NOMO-1 treated with dmso at 0.1 percent for 144 hours (cell line): Measurements from ENCODE around the gene NEAT1.

Experiments
- DNase-seq: peaks from one replicate; lab custom pipeline; 2025; ENCODE audit not compliant: unreplicated experiment; lab: John Stamatoyannopoulos, UW

The NEAT1 gene

DNA sequence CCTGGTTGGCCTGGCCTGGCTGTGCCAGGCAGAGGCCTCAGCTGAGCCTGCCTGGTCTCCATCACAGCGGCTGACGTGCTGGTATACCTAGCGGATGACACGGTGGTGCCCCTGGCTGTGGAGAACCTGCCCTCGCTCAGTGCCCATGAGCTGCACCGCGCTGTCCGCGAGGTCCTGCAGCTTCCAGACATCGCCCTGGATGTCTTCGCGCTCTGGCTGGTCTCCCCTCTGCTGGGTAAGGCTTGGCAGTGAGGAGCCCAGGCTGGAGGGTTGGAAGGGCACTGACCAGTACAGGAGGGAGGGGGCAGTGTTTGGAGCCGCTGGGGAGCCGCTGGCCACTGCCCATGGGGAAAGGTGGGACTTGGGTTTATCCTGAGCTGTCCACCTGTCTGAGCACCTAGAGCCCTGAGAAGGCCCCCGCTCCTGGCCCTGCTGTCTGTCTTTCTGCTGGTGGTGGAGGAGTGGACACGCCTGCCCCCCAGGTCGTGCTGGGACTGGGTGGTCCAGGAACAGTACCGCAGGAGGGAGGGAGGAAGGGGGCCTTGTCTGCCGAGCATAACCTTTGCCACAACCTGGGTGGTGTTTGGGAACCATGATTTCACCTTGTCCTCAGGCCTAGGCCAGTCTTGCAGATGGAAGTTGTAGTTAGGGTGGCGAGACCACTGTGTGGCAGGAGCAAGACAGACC lies 33.2 kb upstream of the NEAT1 start:
- no peak for DNase-seq

DNA sequence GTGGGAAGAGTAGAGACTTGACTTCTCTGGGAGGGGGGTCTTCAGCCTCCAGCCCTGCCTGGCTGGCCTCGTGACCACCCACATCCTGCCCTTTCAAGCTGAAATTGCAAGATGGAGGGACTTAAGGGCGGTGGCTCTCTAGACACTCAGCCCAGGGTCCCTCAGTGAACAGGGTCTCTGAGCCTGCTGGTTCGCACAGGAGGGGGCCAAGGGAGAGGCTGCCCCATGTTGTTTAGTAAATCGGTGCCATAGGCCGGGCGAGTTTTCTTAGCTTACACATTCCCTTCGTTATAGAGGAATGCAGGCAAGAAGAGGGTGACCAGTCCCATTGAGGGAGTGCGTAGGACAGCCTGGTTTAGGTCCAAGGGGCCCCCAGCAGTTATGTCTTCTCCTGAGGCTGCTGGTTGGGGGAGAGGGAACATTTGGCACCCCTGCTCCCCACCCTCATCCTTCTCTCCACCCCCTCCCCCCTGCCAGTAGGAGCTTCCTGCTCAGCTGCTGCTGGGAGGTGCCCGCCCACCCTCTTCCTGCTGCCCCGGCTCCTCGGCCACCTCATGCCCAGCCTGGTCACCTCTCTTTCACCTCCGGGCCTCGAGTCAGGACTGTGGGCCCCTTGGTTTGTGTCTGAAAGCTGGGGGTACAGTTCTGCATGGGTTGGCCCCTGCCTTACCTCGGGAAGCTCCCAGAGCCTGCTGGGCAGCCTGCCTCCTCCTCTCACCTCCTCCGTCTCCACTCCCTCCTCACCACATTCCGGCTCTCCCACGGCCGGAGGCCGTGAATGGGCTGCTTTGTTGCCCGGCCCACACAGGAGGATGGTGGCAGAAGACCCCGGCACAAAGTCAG lies 32.3 kb upstream of the NEAT1 start:
- DNase-seq = no peak

- DNase-seq = no peak
These were observed 31.6 kb upstream of the NEAT1 start for GRCh38 chr11:65390996-65391395.

DNA sequence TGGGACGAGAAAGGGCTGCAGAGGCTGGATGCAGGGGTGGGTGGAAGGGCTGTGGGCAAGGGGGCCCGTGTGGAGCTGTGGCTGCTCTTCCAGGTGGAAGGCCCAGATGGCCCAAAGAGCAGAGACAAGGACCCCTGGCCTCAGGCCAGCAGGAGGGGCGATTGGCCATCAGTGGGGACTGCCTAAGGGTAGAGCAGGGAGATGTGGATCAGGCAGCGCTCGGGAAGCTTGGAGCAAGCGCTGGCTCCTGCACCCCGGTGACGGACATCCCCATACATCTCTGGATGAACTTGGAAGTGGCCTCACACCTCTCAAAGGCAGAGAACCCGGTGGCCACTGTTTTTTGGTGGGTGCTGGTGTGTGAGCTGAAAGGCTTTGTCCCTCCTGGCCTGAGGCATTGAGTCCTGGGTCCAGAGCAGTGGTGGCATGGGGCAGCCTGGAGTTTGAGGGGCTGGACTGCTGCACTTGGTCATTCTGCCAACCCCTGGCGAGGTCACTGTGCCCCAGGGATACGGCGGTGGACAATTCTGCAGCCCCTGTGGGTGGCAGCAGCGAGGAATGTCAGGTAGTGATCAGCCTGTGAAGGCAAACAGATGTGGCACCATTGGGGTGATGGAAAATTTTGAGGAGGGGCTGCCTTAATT lies 30.3 kb upstream of the NEAT1 start:
- no peak for DNase-seq

DNA sequence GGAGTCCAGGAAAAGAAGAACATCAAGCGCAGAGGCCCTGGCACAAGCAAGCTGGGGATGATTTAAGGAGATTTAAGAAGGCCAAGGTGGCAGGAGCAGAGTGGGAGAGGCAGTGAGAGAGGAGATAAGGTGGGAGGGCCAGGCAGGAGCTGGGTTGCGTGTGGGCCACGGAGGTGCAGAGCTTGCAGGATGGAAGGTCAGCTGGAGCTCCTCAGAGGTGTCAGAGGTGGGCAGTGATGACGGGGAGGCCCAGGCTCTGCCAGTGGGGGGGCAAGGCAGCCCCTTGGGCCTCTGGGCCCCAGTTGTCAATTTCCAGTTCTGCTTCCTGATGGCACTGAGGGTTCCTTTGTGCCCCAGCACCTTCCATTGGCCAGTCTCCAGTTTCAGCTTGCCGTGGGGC lies 29.7 kb upstream of the NEAT1 start:
- DNase-seq = no peak

DNA sequence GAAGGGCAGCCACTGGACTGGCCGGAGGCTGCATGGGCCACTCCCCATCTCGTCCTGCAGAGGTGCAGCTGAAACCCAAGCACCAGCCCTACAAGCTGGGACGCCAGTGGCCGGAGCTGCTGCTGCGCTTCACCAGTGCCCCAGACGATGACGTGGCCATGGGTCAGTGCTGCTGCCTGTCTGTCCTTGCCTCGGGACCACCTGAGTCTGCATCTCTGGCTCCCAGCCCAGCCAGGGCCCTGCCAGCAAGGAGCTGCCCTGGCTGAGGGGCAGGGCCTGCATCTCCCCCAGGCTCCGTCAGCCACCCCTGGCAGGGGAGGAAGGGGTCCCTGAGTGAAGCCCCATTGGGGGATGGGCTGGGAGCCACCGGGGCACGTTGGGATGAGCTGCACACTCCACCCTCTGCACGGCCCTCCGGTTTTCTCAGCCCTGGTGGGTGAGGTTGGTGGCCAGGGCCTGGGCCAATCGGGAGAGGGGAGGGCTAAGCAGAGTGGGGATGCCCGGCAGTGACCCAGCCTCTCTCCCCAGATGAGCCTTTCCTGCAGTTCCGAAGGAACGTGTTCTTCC lies 29.0 kb upstream of the NEAT1 start:
- DNase-seq = no peak

DNA sequence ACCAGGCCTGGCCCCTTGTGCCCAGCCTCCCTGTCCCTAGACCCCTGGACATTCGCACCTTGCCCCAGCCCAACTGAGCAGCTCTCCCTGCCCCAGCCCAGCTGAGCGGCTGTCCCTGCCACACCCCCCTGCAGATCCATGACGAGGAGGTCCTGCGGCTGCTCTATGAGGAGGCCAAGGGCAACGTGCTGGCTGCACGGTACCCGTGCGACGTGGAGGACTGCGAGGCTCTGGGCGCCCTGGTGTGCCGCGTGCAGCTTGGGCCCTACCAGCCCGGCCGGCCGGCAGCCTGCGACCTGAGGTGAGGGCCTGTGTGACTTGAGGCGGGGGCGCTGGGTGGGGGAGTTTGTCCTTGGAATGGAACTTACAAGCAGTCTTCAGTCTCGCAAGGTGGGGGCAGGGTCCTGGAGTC lies 28.5 kb upstream of the NEAT1 start:
- no peak for DNase-seq

- no peak for DNase-seq
These were observed 26.6 kb upstream of the NEAT1 start for GRCh38 chr11:65395961-65396530.

DNA sequence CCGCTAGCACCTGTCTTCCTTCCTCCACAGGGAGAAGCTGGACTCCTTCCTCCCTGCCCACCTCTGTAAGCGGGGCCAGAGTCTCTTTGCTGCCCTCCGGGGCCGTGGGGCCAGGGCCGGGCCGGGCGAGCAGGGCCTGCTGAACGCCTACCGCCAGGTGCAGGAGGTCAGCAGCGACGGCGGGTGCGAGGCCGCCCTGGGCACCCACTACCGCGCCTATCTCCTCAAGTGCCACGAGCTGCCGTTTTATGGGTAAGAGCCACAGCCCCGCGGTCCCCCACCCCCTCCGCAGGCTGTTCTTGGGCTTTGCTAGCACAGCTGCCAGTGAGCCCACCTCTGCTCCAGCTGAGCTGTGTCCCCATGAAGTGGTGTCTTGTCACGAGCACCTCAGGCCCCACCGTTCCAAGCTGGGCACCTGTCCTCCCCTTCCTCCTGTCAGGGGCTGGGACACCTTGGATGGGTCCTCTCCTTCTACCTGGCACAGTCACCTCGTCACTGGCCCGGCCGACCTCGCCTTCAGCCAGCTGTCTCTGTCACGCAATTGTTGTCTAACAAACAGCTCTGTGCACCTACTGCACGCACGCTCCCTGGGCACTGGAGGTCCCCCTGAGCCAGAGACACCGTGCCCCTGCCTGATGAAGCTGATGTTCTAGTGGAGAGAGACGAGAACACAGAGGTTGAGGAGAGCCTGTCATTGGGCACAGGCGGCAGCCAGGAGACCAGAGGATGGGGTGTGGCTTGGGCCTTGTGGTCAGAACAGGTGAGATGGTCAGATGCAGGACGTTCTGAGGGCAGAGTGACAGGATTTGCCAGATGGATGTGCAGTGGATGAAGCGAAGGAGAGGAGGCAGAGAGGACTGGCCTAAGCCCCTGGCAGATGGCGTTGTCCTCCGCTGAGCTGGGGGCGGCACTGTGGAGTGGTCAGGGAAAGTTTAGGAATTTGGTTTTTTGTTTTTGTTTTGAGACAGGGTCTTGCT lies 25.5 kb upstream of the NEAT1 start:
- no peak for DNase-seq

GRCh38 chr11:65398362-65398910 lies 24.2 kb upstream of the NEAT1 start:
- DNase-seq = no peak

DNA sequence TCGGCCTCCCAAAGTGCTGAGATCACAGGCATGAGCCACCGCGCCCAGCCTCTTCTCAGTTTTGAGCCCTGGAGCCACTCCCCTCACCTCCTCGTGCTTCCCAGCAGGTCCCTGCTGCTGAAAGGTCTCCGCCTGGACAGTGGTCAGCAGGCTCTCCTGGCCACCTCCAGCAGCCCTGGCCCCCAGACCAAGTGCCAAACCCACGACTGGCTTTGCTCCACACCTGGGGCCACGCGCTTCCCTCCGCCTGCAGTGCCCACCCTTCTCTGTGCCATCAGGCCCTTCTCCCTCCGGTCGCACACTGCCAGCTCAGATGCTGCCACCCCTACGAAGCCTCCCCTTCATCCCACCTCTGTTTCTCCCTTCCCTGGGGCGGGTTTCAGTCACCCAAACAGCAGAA lies 23.3 kb upstream of the NEAT1 start:
- DNase-seq = no peak

- DNase-seq = no peak
These were observed 22.8 kb upstream of the NEAT1 start for GRCh38 chr11:65399845-65400244.

- DNase-seq = no peak
These were observed 22.1 kb upstream of the NEAT1 start for GRCh38 chr11:65400307-65401072.

GRCh38 chr11:65401073-65401802 lies 21.4 kb upstream of the NEAT1 start:
- no peak for DNase-seq

- DNase-seq = no peak
These were observed 20.8 kb upstream of the NEAT1 start for GRCh38 chr11:65401803-65402248.

GRCh38 chr11:65402790-65403189 lies 19.8 kb upstream of the NEAT1 start:
- no peak for DNase-seq

DNA sequence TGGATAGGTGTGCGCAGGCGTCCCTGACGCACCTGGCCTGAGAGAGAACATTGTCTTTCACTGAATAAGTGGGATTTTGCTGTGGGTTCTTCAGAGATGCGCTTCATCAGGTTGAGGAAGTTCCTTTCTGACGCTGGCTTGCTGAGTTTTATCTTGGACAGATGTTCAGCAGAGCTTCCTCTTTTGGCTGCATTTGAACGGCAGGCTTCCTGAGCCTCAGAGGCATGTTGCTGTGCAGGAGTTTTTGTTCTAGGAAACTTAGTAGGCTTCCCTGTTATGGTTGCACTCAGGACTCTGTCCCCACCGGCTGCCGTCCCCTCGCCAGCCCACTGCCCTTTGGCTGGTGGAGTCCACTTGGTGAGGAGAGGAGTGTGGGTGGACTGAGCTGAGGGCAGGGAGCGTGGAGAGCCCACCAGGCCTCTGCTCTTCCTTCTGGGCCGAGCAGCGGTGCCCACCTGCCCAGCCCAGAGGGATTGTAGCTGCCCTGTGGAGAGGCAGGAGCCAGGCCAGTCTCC lies 18.9 kb upstream of the NEAT1 start:
- peak; percentile 82 for DNase-seq

GRCh38 chr11:65404210-65404609 lies 18.4 kb upstream of the NEAT1 start:
- no peak for DNase-seq
